ENCODE results near the gene PACS2.

DNA sequence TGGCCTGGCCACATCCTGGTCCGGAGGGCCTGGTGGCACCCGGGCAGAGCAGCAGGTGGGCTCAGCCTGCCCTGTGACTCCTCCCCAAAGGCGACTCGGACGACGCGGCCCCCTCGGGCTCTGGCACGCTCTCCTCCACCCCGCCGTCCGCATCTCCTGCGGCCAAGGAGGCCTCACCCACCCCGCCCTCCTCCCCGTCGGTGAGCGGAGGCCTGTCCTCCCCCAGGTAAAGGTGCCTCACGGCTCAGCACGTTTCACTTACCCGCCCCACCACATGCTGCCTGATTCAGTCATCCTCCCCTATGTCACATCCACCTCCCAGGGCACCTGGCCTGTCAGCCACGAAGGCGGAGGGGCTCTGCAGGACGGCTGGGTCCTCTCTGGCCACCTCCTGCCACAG is 77.0 kb downstream of the PACS2 start:
- TF ChIP-seq, protein P1, sequence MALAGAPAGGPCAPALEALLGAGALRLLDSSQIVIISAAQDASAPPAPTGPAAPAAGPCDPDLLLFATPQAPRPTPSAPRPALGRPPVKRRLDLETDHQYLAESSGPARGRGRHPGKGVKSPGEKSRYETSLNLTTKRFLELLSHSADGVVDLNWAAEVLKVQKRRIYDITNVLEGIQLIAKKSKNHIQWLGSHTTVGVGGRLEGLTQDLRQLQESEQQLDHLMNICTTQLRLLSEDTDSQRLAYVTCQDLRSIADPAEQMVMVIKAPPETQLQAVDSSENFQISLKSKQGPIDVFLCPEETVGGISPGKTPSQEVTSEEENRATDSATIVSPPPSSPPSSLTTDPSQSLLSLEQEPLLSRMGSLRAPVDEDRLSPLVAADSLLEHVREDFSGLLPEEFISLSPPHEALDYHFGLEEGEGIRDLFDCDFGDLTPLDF (CRISPR knock-in tag; IDR thresholded peaks at IDR 0.05): no peak
- TF ChIP-seq, protein P2, sequence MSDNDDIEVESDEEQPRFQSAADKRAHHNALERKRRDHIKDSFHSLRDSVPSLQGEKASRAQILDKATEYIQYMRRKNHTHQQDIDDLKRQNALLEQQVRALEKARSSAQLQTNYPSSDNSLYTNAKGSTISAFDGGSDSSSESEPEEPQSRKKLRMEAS (CRISPR knock-in tag; IDR thresholded peaks at IDR 0.05): no peak
- TF ChIP-seq, protein P3, sequence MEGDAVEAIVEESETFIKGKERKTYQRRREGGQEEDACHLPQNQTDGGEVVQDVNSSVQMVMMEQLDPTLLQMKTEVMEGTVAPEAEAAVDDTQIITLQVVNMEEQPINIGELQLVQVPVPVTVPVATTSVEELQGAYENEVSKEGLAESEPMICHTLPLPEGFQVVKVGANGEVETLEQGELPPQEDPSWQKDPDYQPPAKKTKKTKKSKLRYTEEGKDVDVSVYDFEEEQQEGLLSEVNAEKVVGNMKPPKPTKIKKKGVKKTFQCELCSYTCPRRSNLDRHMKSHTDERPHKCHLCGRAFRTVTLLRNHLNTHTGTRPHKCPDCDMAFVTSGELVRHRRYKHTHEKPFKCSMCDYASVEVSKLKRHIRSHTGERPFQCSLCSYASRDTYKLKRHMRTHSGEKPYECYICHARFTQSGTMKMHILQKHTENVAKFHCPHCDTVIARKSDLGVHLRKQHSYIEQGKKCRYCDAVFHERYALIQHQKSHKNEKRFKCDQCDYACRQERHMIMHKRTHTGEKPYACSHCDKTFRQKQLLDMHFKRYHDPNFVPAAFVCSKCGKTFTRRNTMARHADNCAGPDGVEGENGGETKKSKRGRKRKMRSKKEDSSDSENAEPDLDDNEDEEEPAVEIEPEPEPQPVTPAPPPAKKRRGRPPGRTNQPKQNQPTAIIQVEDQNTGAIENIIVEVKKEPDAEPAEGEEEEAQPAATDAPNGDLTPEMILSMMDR (IDR thresholded peaks at IDR 0.05): no peak
- TF ChIP-seq, protein P4, sequence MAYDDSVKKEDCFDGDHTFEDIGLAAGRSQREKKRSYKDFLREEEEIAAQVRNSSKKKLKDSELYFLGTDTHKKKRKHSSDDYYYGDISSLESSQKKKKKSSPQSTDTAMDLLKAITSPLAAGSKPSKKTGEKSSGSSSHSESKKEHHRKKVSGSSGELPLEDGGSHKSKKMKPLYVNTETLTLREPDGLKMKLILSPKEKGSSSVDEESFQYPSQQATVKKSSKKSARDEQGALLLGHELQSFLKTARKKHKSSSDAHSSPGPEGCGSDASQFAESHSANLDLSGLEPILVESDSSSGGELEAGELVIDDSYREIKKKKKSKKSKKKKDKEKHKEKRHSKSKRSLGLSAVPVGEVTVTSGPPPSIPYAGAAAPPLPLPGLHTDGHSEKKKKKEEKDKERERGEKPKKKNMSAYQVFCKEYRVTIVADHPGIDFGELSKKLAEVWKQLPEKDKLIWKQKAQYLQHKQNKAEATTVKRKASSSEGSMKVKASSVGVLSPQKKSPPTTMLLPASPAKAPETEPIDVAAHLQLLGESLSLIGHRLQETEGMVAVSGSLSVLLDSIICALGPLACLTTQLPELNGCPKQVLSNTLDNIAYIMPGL (CRISPR knock-in tag; IDR thresholded peaks at IDR 0.05): no peak
- no peak for TF ChIP-seq IRF2 (CRISPR knock-in tag; IDR thresholded peaks at IDR 0.05; ENCODE audit: borderline replicate concordance, low read depth)
- TF ChIP-seq ZNF263 (CRISPR knock-in tag; IDR thresholded peaks at IDR 0.05; ENCODE audit: low read depth): no peak
- TF ChIP-seq CBFB (CRISPR knock-in tag; IDR thresholded peaks at IDR 0.05; ENCODE audit: low read depth): no peak
- no peak for TF ChIP-seq NFE2L1 (CRISPR knock-in tag; IDR thresholded peaks at IDR 0.05)
